Measurements from ENCODE around the gene FN3K. TPM values are rescaled to one million over a fixed set of nuclear protein-coding genes. Genes with fewer than 3 reads are reported as not detected.

FN3K gene
- total RNA-seq, 2 donors from 2014 or later: 46.9 to 69.5 TPM

- no peaks in the 10 kb centered on the region for H3K27me3 ChIP-seq
- no peak for DNase-seq
- H3K4me1 ChIP-seq: no peaks in the 10 kb centered on the region
- no peaks in the 10 kb centered on the region for H3K36me3 ChIP-seq
- TF ChIP-seq, protein P1, sequence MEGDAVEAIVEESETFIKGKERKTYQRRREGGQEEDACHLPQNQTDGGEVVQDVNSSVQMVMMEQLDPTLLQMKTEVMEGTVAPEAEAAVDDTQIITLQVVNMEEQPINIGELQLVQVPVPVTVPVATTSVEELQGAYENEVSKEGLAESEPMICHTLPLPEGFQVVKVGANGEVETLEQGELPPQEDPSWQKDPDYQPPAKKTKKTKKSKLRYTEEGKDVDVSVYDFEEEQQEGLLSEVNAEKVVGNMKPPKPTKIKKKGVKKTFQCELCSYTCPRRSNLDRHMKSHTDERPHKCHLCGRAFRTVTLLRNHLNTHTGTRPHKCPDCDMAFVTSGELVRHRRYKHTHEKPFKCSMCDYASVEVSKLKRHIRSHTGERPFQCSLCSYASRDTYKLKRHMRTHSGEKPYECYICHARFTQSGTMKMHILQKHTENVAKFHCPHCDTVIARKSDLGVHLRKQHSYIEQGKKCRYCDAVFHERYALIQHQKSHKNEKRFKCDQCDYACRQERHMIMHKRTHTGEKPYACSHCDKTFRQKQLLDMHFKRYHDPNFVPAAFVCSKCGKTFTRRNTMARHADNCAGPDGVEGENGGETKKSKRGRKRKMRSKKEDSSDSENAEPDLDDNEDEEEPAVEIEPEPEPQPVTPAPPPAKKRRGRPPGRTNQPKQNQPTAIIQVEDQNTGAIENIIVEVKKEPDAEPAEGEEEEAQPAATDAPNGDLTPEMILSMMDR (IDR thresholded peaks at IDR 0.05): no peak
- no peak overlapping the region for H3K9ac ChIP-seq (ENCODE audit: low read depth in 2 of 2, low read length in 2 of 2)
- H3K4me3 ChIP-seq: no peak overlapping the region
- H3K27ac ChIP-seq: no peak overlapping the region
- intact Hi-C loops (cut with DNase I): no loop called here
- no peaks in the 10 kb centered on the region for H3K9me3 ChIP-seq
These were observed 44.5 kb upstream of the FN3K start for GRCh38 chr17:82690786-82691489.

DNA sequence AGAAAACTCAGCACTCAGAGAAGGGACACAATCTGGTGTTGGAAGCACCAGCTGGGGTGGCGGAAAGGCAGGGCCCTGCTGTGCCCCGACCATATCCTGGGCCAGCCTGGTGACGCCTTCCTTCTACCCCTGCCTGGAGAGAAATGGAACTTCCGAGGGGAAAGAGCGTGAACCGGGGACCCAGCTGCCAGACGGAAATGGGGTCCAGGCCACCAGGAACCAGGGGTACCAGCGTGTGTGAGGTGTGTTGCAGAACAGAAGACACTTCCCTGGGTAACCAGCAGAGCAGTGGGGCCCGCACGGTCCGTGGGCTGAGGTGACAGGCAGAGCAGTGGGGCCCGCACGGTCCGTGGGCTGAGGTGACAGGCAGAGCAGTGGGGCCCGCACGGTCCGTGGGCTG, 43.7 kb upstream of the FN3K start:
- H3K27me3 ChIP-seq: no peaks in the 10 kb centered on the region
- no peak overlapping the region for H3K4me3 ChIP-seq
- DNase-seq: no peak
- H3K4me1 ChIP-seq: no peaks in the 10 kb centered on the region
- intact Hi-C loops (cut with DNase I): no loop called here
- H3K36me3 ChIP-seq: no peaks in the 10 kb centered on the region
- no peaks in the 10 kb centered on the region for H3K9me3 ChIP-seq
- TF ChIP-seq, protein P1 (IDR thresholded peaks at IDR 0.05): no peak
- no peak overlapping the region for H3K9ac ChIP-seq (ENCODE audit: low read depth in 2 of 2, low read length in 2 of 2)
- H3K27ac ChIP-seq: no peak overlapping the region

DNA sequence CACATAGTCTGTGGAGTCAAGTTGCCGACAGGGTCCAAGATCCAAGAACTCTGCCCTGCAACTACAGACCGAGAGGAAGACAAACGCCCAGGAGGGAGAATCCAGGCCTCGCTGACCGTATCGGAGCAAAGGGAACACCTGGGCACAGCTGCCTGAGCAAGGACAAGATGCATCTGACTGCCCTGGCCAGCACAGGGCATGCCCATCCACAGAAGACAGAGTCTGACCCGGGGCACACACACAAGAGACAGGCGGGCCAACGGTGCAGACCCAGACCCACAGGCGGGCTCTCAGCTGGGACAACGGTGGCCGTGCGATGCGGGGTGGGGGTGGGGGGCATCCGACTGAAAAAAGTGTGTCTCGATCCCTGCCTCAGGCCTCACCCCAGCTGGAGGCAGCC, 43.1 kb upstream of the FN3K start:
- H3K36me3 ChIP-seq: no peaks in the 10 kb centered on the region
- H3K27ac ChIP-seq: no peak overlapping the region
- intact Hi-C loops (cut with DNase I): no loop called here
- no peak overlapping the region for H3K9ac ChIP-seq (ENCODE audit: low read depth in 2 of 2, low read length in 2 of 2)
- H3K4me3 ChIP-seq: no peak overlapping the region
- no peaks in the 10 kb centered on the region for H3K4me1 ChIP-seq
- no peak for DNase-seq
- TF ChIP-seq, protein P1 (IDR thresholded peaks at IDR 0.05): no peak
- no peaks in the 10 kb centered on the region for H3K27me3 ChIP-seq
- H3K9me3 ChIP-seq: no peaks in the 10 kb centered on the region

GRCh38 chr17:82693168-82693867, 42.1 kb upstream of the FN3K start:
- H3K4me1 ChIP-seq: no peaks in the 10 kb centered on the region
- no peaks in the 10 kb centered on the region for H3K27me3 ChIP-seq
- no peaks in the 10 kb centered on the region for H3K36me3 ChIP-seq
- H3K27ac ChIP-seq: no peak overlapping the region
- TF ChIP-seq, protein P1 (IDR thresholded peaks at IDR 0.05): no peak
- H3K9me3 ChIP-seq: no peaks in the 10 kb centered on the region
- H3K4me3 ChIP-seq: no peak overlapping the region
- no peak overlapping the region for H3K9ac ChIP-seq (ENCODE audit: low read depth in 2 of 2, low read length in 2 of 2)
- intact Hi-C loops (cut with DNase I): no loop called here
- no peak for DNase-seq

DNA sequence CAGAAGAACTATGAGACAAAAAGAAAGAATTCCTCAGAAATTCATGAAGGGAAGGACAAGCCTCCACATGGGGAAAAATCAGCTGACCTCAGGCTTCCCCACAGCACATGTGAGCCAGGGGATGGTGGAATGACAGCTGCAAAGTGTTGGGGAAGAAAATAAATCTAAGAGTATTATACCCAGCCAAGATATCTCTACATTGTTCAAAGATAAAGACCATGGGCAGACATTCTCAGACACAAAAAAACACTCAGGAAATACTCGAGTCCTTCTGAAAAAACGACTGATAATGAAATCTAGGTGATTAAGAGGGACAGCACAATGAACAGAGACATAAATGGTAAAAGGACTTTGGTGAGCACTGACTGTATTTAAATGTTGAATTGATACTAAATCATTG, 40.8 kb upstream of the FN3K start:
- DNase-seq: no peak
- Histone ChIP-seq H3K27ac (no peak overlapping the region), H3K9ac (ENCODE audit: low read depth in 2 of 2, low read length in 2 of 2) (no peak overlapping the region), H3K9me3 (no peaks in the 10 kb centered on the region), H3K36me3 (no peaks in the 10 kb centered on the region), H3K4me3 (no peak overlapping the region), H3K4me1 (peaks cover 4% of the 10 kb centered on the region), H3K27me3 (no peaks in the 10 kb centered on the region)
- intact Hi-C loops (cut with DNase I): no loop called here
- TF ChIP-seq, protein P1 (IDR thresholded peaks at IDR 0.05): no peak

Measured in colonic mucosa (tissue), 4 donors.